ENCODE results near the gene GASK1A.

The GASK1A gene

DNA sequence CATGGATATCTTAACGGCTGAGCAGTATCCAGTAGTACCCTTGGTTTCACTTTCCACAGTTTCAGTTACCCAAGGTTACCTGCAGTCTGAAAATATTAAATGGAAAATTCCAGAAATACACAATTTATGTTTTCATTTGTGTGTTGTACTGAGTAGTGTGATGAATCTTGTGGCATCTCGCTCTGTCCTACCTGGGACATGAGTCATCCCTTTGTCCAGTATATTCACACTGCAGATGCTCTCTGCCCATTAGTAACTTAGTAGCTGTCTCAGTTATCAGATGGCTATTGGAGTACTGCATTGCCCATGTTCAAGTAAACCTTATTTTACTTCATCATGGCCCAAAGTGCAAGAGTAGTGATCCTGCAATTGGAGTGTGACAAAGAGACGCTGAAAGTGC, 26.1 kb downstream of the GASK1A start:
- H3K4me3 ChIP-seq (ENCODE audit: low read depth, low read length), result no peak overlapping the region
- H3K36me3 ChIP-seq (ENCODE audit: control insufficient read depth in 2 of 2, insufficient read depth in 1 of 2, low read length in 2 of 2), result no peaks in the 10 kb centered on the region
- no peaks in the 10 kb centered on the region for H3K9me3 ChIP-seq (ENCODE audit: control insufficient read depth, insufficient read depth, low read depth, low read length)
- ChIA-PET CTCF (no interaction called here), POLR2A (no interaction called here)
- no peak overlapping the region for H3K27ac ChIP-seq (ENCODE audit: extremely low read depth, low read depth, low read length)
- H3K4me1 ChIP-seq (ENCODE audit: control insufficient read depth, insufficient read depth, low read length), result no peaks in the 10 kb centered on the region
- TF ChIP-seq ZSCAN5A (tag by site-specific recombination; IDR thresholded peaks at IDR 0.05) (no peak), ZFP41 (tag by site-specific recombination; IDR thresholded peaks at IDR 0.05; ENCODE audit: borderline replicate concordance) (no peak), ZNF791 (tag by site-specific recombination; IDR thresholded peaks at IDR 0.05) (no peak), ELK4 (IDR thresholded peaks at IDR 0.05; ENCODE audit: borderline replicate concordance, low read depth, low read length) (no peak), ZNF785 (tag by site-specific recombination; IDR thresholded peaks at IDR 0.05) (no peak), SCRT2 (tag by site-specific recombination; IDR thresholded peaks at IDR 0.05) (no peak), ZNF660 (tag by site-specific recombination; IDR thresholded peaks at IDR 0.05) (no peak), ZBTB17 (tag by site-specific recombination; IDR thresholded peaks at IDR 0.05) (no peak)
- TF ChIP-seq, protein P1, sequence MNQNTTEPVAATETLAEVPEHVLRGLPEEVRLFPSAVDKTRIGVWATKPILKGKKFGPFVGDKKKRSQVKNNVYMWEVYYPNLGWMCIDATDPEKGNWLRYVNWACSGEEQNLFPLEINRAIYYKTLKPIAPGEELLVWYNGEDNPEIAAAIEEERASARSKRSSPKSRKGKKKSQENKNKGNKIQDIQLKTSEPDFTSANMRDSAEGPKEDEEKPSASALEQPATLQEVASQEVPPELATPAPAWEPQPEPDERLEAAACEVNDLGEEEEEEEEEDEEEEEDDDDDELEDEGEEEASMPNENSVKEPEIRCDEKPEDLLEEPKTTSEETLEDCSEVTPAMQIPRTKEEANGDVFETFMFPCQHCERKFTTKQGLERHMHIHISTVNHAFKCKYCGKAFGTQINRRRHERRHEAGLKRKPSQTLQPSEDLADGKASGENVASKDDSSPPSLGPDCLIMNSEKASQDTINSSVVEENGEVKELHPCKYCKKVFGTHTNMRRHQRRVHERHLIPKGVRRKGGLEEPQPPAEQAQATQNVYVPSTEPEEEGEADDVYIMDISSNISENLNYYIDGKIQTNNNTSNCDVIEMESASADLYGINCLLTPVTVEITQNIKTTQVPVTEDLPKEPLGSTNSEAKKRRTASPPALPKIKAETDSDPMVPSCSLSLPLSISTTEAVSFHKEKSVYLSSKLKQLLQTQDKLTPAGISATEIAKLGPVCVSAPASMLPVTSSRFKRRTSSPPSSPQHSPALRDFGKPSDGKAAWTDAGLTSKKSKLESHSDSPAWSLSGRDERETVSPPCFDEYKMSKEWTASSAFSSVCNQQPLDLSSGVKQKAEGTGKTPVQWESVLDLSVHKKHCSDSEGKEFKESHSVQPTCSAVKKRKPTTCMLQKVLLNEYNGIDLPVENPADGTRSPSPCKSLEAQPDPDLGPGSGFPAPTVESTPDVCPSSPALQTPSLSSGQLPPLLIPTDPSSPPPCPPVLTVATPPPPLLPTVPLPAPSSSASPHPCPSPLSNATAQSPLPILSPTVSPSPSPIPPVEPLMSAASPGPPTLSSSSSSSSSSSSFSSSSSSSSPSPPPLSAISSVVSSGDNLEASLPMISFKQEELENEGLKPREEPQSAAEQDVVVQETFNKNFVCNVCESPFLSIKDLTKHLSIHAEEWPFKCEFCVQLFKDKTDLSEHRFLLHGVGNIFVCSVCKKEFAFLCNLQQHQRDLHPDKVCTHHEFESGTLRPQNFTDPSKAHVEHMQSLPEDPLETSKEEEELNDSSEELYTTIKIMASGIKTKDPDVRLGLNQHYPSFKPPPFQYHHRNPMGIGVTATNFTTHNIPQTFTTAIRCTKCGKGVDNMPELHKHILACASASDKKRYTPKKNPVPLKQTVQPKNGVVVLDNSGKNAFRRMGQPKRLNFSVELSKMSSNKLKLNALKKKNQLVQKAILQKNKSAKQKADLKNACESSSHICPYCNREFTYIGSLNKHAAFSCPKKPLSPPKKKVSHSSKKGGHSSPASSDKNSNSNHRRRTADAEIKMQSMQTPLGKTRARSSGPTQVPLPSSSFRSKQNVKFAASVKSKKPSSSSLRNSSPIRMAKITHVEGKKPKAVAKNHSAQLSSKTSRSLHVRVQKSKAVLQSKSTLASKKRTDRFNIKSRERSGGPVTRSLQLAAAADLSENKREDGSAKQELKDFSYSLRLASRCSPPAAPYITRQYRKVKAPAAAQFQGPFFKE (tag by site-specific recombination; IDR thresholded peaks at IDR 0.05; ENCODE audit: borderline replicate concordance), result no peak
- TF ChIP-seq, protein P2, sequence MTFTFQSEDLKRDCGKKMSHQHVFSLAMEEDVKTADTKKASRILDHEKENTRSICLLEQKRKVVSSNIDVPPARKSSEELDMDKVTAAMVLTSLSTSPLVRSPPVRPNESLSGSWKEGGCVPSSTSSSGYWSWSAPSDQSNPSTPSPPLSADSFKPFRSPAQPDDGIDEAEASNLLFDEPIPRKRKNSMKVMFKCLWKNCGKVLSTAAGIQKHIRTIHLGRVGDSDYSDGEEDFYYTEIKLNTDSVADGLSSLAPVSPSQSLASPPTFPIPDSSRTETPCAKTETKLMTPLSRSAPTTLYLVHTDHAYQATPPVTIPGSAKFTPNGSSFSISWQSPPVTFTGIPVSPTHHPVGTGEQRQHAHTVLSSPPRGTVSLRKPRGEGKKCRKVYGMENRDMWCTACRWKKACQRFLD (tag by site-specific recombination; IDR thresholded peaks at IDR 0.05), result no peak

DNA sequence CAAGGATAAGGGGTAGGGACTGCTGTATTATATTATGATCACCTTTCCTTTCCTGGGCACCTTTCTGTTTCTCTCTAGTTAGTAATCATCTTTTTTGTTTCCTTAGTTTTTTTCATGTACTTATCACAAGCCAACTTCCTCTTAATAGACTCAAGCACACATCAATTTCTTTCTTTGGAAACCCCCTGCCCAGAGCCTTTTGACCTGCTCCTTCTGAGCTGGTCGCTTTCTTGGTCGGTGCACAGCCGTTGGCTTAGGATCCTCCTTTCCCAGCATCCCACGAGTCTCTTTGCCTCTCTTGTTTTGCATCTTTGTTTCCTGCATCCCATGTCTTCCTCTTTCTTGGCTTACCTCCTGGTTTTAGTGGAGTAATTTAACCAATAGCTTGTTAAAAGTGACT, 26.9 kb downstream of the GASK1A start:
- Histone ChIP-seq H3K4me1 (ENCODE audit: control insufficient read depth, insufficient read depth, low read length) (no peaks in the 10 kb centered on the region), H3K4me3 (ENCODE audit: low read depth, low read length) (no peak overlapping the region), H3K9me3 (ENCODE audit: control insufficient read depth, insufficient read depth, low read depth, low read length) (no peaks in the 10 kb centered on the region), H3K27ac (ENCODE audit: extremely low read depth, low read depth, low read length) (no peak overlapping the region), H3K36me3 (ENCODE audit: control insufficient read depth in 2 of 2, insufficient read depth in 1 of 2, low read length in 2 of 2) (no peaks in the 10 kb centered on the region)
- ChIA-PET CTCF (interaction anchor here (0.6 kb wide), 1 partner anchor 28 kb away, joined by 3 read pairs; no protein-coding TSS in a partner anchor), POLR2A (no interaction called here)
- no peak for TF ChIP-seq ZNF24 (tag by site-specific recombination; IDR thresholded peaks at IDR 0.05)
- TF ChIP-seq ZNF843 (tag by site-specific recombination; IDR thresholded peaks at IDR 0.05), result no peak
- TF ChIP-seq ZNF629 (tag by site-specific recombination; IDR thresholded peaks at IDR 0.05), result no peak
- no peak for TF ChIP-seq ZFP37 (tag by site-specific recombination; IDR thresholded peaks at IDR 0.05)
- no peak for TF ChIP-seq ZNF433 (tag by site-specific recombination; IDR thresholded peaks at IDR 0.05; ENCODE audit: low read depth)
- TF ChIP-seq ZNF280C (tag by site-specific recombination; IDR thresholded peaks at IDR 0.05), result no peak
- TF ChIP-seq ZNF335 (tag by site-specific recombination; conservative IDR thresholded peaks at IDR 0.05), result no peak
- TF ChIP-seq, protein P3, sequence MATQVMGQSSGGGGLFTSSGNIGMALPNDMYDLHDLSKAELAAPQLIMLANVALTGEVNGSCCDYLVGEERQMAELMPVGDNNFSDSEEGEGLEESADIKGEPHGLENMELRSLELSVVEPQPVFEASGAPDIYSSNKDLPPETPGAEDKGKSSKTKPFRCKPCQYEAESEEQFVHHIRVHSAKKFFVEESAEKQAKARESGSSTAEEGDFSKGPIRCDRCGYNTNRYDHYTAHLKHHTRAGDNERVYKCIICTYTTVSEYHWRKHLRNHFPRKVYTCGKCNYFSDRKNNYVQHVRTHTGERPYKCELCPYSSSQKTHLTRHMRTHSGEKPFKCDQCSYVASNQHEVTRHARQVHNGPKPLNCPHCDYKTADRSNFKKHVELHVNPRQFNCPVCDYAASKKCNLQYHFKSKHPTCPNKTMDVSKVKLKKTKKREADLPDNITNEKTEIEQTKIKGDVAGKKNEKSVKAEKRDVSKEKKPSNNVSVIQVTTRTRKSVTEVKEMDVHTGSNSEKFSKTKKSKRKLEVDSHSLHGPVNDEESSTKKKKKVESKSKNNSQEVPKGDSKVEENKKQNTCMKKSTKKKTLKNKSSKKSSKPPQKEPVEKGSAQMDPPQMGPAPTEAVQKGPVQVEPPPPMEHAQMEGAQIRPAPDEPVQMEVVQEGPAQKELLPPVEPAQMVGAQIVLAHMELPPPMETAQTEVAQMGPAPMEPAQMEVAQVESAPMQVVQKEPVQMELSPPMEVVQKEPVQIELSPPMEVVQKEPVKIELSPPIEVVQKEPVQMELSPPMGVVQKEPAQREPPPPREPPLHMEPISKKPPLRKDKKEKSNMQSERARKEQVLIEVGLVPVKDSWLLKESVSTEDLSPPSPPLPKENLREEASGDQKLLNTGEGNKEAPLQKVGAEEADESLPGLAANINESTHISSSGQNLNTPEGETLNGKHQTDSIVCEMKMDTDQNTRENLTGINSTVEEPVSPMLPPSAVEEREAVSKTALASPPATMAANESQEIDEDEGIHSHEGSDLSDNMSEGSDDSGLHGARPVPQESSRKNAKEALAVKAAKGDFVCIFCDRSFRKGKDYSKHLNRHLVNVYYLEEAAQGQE (tag by site-specific recombination; IDR thresholded peaks at IDR 0.05), result no peak
- TF ChIP-seq ZNF76 (tag by site-specific recombination; IDR thresholded peaks at IDR 0.05; ENCODE audit: borderline replicate concordance, low read depth), result no peak
- TF ChIP-seq ZNF548 (tag by site-specific recombination; IDR thresholded peaks at IDR 0.05), result no peak
- no peak for TF ChIP-seq ZNF19 (tag by site-specific recombination; IDR thresholded peaks at IDR 0.05; ENCODE audit: low read depth)
